Tibial nerve (tissue), 4 donors: ENCODE results near the gene VEGFC. TPM values are rescaled to one million over a fixed set of nuclear protein-coding genes. Genes with fewer than 3 reads are reported as not detected.

Experiments
- DNase-seq, 2 donors: peaks; one replicate each; pipeline ENCODE4 v3.0.0-alpha.2; 2019; ENCODE audit warnings: low spot score in 2 of 2
- H3K27ac ChIP-seq, 4 donors: fragments of 200-600 bp; sonication (generic) in 3 of 4; one replicate each; pipeline ENCODE4 v1.5.1; 2017 to 2019; ENCODE audit warnings: mild to moderate bottlenecking in 1 of 4
- H3K27me3 ChIP-seq, 2 donors: fragments of 200-600 bp; sonication (generic) in 1 of 2; one replicate each; pipeline versions ENCODE4 v1.5.1 to v1.6.0; 2017 to 2019
- H3K36me3 ChIP-seq, 3 donors: fragments of 200-600 bp; sonication (generic); one replicate each; pipeline ENCODE4 v1.5.1; 2018 to 2019
- H3K4me1 ChIP-seq, 4 donors: fragments of 200-600 bp; sonication (generic) in 3 of 4; one replicate each; pipeline ENCODE4 v1.5.1; 2017 to 2019
- H3K4me3 ChIP-seq, 4 donors: fragments of 200-600 bp; sonication (generic) in 3 of 4; one replicate each; pipeline ENCODE4 v1.5.1; 2017 to 2019; ENCODE audit warnings: mild to moderate bottlenecking in 1 of 4, moderate library complexity in 1 of 4
- H3K9me3 ChIP-seq, 4 donors: fragments of 200-600 bp; sonication (generic) in 3 of 4; one replicate each; pipeline ENCODE4 v1.5.1; 2017 to 2019
- EP300 ChIP-seq, 2 donors: sonication (generic); formaldehyde crosslinking; IDR thresholded peaks; one replicate each; pipeline ENCODE4 v1.6.1; 2017; ENCODE audit warnings: antibody characterized with exemption in 2 of 2, mild to moderate bottlenecking in 1 of 2
- POLR2A ChIP-seq, 2 donors: fragments of 450-650 bp; IDR thresholded peaks; one replicate each; pipeline ENCODE4 v1.6.1; 2017; ENCODE audit warnings: antibody characterized with exemption in 2 of 2, mild to moderate bottlenecking in 2 of 2, moderate library complexity in 2 of 2
- WGBS, 2 donors: methylation state at CpG; one replicate each; pipeline ENCODE4 v1.1.5; 2018; 5-methylcytosine and 5-hydroxymethylcytosine counted together
- total RNA-seq, 4 donors: library from RNA; depleted of rRNA; stranded (reverse); fragments of >200 nt; gene quantifications; one replicate each; pipeline ENCODE4 v1.1.0, GENCODE V29; 2016
- TF ChIP-seq, protein P1 (sequence below), 5 experiments: fragments of 200-600 bp in 3 of 5; fragments of 450-650 bp in 2 of 5; sonication (generic) in 3 of 5; IDR thresholded peaks; one replicate each; pipeline ENCODE4 v1.5.1; 2016 to 2019; ENCODE audit warnings: antibody characterized with exemption in 5 of 5, mild to moderate bottlenecking in 3 of 5, moderate library complexity in 2 of 5

Gene VEGFC
- total RNA-seq, 4 donors from 2014 or later = 2.4 to 14.4 (median 5.6) TPM

DNA sequence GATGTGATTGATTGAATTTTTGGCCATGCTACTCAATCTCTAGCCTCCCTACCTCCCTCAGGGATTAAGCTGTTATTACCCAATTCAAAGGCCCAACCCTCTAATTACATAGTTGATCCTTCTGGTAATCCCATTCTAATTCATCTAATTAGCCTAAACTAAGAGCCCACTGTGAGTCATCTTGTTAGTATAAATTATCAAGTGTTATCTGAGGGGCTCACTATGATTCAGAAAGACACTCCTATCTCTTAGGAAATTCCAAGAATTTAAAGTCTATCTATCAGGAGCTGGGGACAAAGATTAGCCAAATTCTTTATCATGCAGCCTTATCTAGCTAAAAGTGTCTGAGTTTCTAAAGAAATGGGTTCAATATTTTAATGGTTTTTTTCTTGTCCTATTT lies 32.9 kb upstream of the VEGFC start:
- Histone ChIP-seq H3K27me3 (no peaks in the 10 kb centered on the region), H3K36me3 (no peaks in the 10 kb centered on the region), H3K27ac (no peak overlapping the region), H3K4me3 (no peak overlapping the region), H3K9me3 (no peaks in the 10 kb centered on the region), H3K4me1 (no peaks in the 10 kb centered on the region)
- DNase-seq = no peak
- no peak for TF ChIP-seq EP300 (IDR thresholded peaks at IDR 0.05)
- TF ChIP-seq, protein P1, sequence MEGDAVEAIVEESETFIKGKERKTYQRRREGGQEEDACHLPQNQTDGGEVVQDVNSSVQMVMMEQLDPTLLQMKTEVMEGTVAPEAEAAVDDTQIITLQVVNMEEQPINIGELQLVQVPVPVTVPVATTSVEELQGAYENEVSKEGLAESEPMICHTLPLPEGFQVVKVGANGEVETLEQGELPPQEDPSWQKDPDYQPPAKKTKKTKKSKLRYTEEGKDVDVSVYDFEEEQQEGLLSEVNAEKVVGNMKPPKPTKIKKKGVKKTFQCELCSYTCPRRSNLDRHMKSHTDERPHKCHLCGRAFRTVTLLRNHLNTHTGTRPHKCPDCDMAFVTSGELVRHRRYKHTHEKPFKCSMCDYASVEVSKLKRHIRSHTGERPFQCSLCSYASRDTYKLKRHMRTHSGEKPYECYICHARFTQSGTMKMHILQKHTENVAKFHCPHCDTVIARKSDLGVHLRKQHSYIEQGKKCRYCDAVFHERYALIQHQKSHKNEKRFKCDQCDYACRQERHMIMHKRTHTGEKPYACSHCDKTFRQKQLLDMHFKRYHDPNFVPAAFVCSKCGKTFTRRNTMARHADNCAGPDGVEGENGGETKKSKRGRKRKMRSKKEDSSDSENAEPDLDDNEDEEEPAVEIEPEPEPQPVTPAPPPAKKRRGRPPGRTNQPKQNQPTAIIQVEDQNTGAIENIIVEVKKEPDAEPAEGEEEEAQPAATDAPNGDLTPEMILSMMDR (IDR thresholded peaks at IDR 0.05) = no peak
- no peak for TF ChIP-seq POLR2A (IDR thresholded peaks at IDR 0.05)

DNA sequence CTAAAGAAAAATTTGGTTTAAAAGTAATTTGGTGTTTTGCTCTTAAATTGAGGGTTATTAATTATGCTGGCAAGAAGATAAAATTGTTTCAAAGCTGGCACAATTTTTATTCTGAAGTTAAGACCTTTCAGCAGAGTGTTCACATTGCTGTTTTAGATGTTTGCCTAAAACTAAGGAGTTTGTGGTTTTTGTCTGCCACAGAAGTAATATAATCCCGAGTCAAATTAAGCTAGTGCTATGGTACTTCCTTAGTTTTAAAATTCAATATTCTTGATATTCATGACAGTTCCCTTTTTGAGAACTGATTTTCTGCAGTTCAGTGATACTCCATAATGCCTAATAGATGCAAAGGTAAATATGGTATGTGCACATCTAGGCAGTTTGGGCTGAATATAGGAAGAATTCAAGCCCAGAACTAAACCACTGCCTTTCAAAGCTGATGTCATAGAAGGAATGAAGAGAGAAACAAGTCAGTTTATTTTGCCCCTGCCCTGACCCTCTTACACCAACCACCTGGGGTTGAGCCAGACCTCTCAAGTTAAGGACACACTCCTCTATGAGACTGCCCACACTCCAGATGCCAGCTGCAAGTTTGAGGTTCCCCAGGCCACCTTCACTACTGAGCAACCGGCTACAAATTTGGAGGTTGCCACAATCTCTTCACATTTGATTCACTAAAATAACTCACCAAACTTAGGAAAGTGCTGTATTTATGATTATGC lies 32.1 kb upstream of the VEGFC start:
- H3K27ac ChIP-seq = no peak overlapping the region
- H3K9me3 ChIP-seq = no peaks in the 10 kb centered on the region
- no peaks in the 10 kb centered on the region for H3K4me1 ChIP-seq
- TF ChIP-seq, protein P1 (IDR thresholded peaks at IDR 0.05) = no peak
- TF ChIP-seq EP300 (IDR thresholded peaks at IDR 0.05) (no peak), POLR2A (IDR thresholded peaks at IDR 0.05) (no peak)
- WGBS, 2 donors = 77 to 84% methylated on average over 2 of the region's 2 CpGs
- no peaks in the 10 kb centered on the region for H3K27me3 ChIP-seq
- H3K4me3 ChIP-seq = no peak overlapping the region
- no peaks in the 10 kb centered on the region for H3K36me3 ChIP-seq
- DNase-seq = no peak

DNA sequence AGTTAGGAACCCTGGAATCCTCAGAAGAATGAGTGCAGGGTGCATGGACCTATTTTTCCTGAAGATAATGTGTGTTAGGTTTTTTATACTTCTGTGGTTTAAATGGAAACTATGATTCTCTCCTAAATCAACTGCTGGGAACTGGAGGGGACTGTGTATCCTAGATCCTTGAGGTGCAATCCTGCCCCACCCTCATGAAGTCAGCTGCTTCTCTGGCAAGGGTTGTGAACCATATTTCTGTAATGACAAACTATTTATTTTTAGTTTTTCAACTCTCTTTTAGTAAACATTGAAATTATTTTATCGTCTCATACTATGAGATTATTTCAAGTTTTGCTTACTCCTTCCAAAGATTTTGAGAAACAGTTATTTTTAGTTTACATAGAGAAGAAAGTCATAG lies 25.8 kb upstream of the VEGFC start:
- H3K27ac ChIP-seq = no peak overlapping the region
- TF ChIP-seq, protein P1 (IDR thresholded peaks at IDR 0.05) = no peak
- TF ChIP-seq EP300 (IDR thresholded peaks at IDR 0.05) = no peak
- no peak for TF ChIP-seq POLR2A (IDR thresholded peaks at IDR 0.05)
- no peak for DNase-seq
- no peaks in the 10 kb centered on the region for H3K9me3 ChIP-seq
- H3K36me3 ChIP-seq = no peaks in the 10 kb centered on the region
- no peaks in the 10 kb centered on the region for H3K4me1 ChIP-seq
- H3K4me3 ChIP-seq = no peak overlapping the region
- 72 to 75% methylated on average over 1 of the region's 1 CpG for WGBS, 2 donors
- no peaks in the 10 kb centered on the region for H3K27me3 ChIP-seq

DNA sequence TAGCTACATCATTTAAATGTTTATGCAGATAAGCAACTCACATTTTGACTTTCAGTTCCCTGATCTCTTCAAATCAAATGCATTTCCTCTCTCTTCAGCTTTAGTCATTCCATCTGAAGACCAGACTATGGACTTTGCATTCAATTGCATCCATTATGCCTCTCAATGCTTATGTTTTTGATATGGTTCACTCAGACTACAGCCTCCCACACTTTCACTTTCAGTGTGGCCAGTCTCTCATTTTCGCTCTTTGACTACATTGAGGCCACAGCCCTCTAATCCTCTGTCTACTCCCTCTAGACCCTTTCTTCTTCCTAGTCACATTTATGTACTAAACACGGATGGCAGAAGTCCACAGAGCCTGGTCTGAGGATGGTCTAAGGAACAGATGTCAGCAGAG lies 24.5 kb upstream of the VEGFC start:
- 81 to 83% methylated on average over 2 of the region's 2 CpGs for WGBS, 2 donors

DNA sequence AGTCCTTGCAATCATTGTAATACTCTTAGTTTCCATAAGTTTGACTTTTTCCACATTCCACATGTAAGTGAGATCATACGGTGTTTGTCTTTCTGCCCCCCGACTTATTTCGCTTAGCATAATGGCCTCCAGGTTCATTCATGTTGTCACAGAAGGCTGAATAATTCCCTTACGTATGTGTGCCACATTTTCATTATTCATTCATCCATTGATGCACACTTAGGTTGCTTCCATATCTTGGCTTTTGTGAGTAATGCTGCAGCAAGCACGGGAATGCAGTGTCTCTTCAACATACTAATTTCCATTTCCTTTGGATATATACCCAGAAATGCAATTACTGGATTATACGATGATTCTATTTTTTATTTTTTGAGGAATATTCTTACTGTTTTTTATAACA lies 22.0 kb upstream of the VEGFC start:
- no peak overlapping the region for H3K4me3 ChIP-seq
- no peaks in the 10 kb centered on the region for H3K27me3 ChIP-seq
- 81 to 85% methylated on average over 6 of the region's 6 CpGs for WGBS, 2 donors
- H3K4me1 ChIP-seq = no peaks in the 10 kb centered on the region
- no peaks in the 10 kb centered on the region for H3K9me3 ChIP-seq
- no peaks in the 10 kb centered on the region for H3K36me3 ChIP-seq
- no peak overlapping the region for H3K27ac ChIP-seq
- TF ChIP-seq, protein P1 (IDR thresholded peaks at IDR 0.05) = no peak
- TF ChIP-seq POLR2A (IDR thresholded peaks at IDR 0.05) (no peak), EP300 (IDR thresholded peaks at IDR 0.05) (no peak)
- no peak for DNase-seq

More for the DNA sequence above, 24.5 kb upstream of the VEGFC start:
- Histone ChIP-seq H3K27me3 (no peaks in the 10 kb centered on the region), H3K4me3 (no peak overlapping the region), H3K4me1 (no peaks in the 10 kb centered on the region), H3K36me3 (no peaks in the 10 kb centered on the region), H3K9me3 (no peaks in the 10 kb centered on the region), H3K27ac (no peak overlapping the region)
- TF ChIP-seq POLR2A (IDR thresholded peaks at IDR 0.05) (no peak), EP300 (IDR thresholded peaks at IDR 0.05) (no peak)
- TF ChIP-seq, protein P1 (IDR thresholded peaks at IDR 0.05) = no peak
- no peak for DNase-seq
